Hepatocyte (in vitro differentiated cells): ENCODE data around the gene DHX35. TPM values are rescaled to one million over a fixed set of nuclear protein-coding genes. Genes with fewer than 3 reads are reported as not detected.

Experiments
- DNase-seq: peaks from one replicate; pipeline ENCODE4 v3.0.0-alpha.2; 2016; ENCODE audit warnings: low spot score
- H2AFZ ChIP-seq: fragments of 200-600 bp; sonication (generic); 2 replicates; pipeline ENCODE4 v1.6.0; 2016; ENCODE audit warnings: antibody characterized with exemption, mild to moderate bottlenecking
- H3K27ac ChIP-seq: fragments of 200-600 bp; sonication (generic); 2 replicates; pipeline ENCODE4 v1.5.1; 2016; ENCODE audit warnings: mild to moderate bottlenecking
- H3K27me3 ChIP-seq: fragments of 200-600 bp; sonication (generic); 2 replicates; pipeline ENCODE4 v1.6.1; 2016
- H3K36me3 ChIP-seq: fragments of 200-600 bp; sonication (generic); replicated peaks from 2 replicates; pipeline ENCODE4 v1.5.1; 2016; ENCODE audit warnings: low read depth; ENCODE audit not compliant: insufficient read depth
- H3K4me1 ChIP-seq: fragments of 200-600 bp; sonication (generic); 2 replicates; pipeline ENCODE4 v1.5.1; 2016; ENCODE audit warnings: mild to moderate bottlenecking, moderate library complexity; ENCODE audit not compliant: insufficient read depth
- H3K4me2 ChIP-seq: fragments of 200-600 bp; sonication (generic); 2 replicates; pipeline ENCODE4 v1.6.0; 2016
- H3K4me3 ChIP-seq: fragments of 200-600 bp; sonication (generic); 2 replicates; pipeline ENCODE4 v1.5.1; 2016; ENCODE audit warnings: mild to moderate bottlenecking
- H3K79me2 ChIP-seq: fragments of 200-600 bp; sonication (generic); 2 replicates; pipeline ENCODE4 v1.6.0; 2017; ENCODE audit warnings: mild to moderate bottlenecking
- H3K9me2 ChIP-seq: fragments of 200-600 bp; sonication (generic); replicated peaks from 2 replicates; pipeline ENCODE4 v1.6.0; 2017; ENCODE audit warnings: mild to moderate bottlenecking; ENCODE audit not compliant: insufficient read depth
- H3K9me3 ChIP-seq: fragments of 200-600 bp; sonication (generic); 2 replicates; pipeline ENCODE4 v1.5.1; 2016; ENCODE audit warnings: low read depth, mild to moderate bottlenecking
- H4K20me1 ChIP-seq: fragments of 200-600 bp; sonication (generic); 2 replicates; pipeline ENCODE4 v1.6.0; 2016; ENCODE audit warnings: mild to moderate bottlenecking; ENCODE audit not compliant: insufficient read depth, poor library complexity, severe bottlenecking
- CTCF ChIP-seq: fragments of 200-600 bp; sonication (generic); IDR thresholded peaks from 2 replicates; pipeline ENCODE4 v1.5.1; 2016; ENCODE audit warnings: antibody characterized with exemption, mild to moderate bottlenecking; ENCODE audit not compliant: poor library complexity
- EZH2 ChIP-seq: fragments of 200-600 bp; sonication (generic); IDR thresholded peaks from 2 replicates; pipeline ENCODE4 v1.6.1; 2016; ENCODE audit warnings: antibody characterized with exemption, mild to moderate bottlenecking, borderline replicate concordance
- EZH2phosphoT487 ChIP-seq: fragments of 200-600 bp; sonication (generic); IDR thresholded peaks from one replicate; pipeline ENCODE4 v1.6.1; 2018; ENCODE audit warnings: antibody characterized with exemption, mild to moderate bottlenecking, low read depth, moderate library complexity; ENCODE audit not compliant: unreplicated experiment, severe bottlenecking
- WGBS: methylation state at CpG from one replicate; pipeline ENCODE4 v1.1.6; 2016; ENCODE audit warnings: low lambda C conversion rate; ENCODE audit errors: missing lambda C conversion rate; 5-methylcytosine and 5-hydroxymethylcytosine counted together
- polyA plus RNA-seq: library from polyadenylated mRNA; unstranded; fragments of >200 nt; fragmentation: Nextera tagmentation; extraction: Ambion mirVana; gene quantifications from 2 replicates; pipeline ENCODE4 v1.2.1, GENCODE V29; 2016
- total RNA-seq: library from RNA; depleted of rRNA; stranded (reverse); fragments of >200 nt; gene quantifications from 2 replicates; pipeline ENCODE4 v1.2.3, GENCODE V29; 2014

DHX35 gene
- total and polyA plus RNA-seq, 2 experiments from 2014 or later, result 4.4 to 10.6 TPM

GRCh38 chr20:39057143-39057542 is 95.0 kb downstream of the DHX35 start:
- no peaks in the 10 kb centered on the region for H3K9me2 ChIP-seq
- H4K20me1 ChIP-seq, result no peaks in the 10 kb centered on the region
- H3K4me2 ChIP-seq, result no peak overlapping the region
- no peaks in the 10 kb centered on the region for H3K36me3 ChIP-seq
- 57% methylated on average over 7 of the region's 7 CpGs for WGBS
- H3K27me3 ChIP-seq, result peaks cover 4% of the 10 kb centered on the region
- no peaks in the 10 kb centered on the region for H3K79me2 ChIP-seq
- DNase-seq, result no peak
- no peak overlapping the region for H3K4me3 ChIP-seq
- no peak overlapping the region for H2AFZ ChIP-seq
- H3K9me3 ChIP-seq, result no peaks in the 10 kb centered on the region
- TF ChIP-seq CTCF (no peak), EZH2 (no peak), EZH2phosphoT487 (no peak)
- no peaks in the 10 kb centered on the region for H3K4me1 ChIP-seq
- no peak overlapping the region for H3K27ac ChIP-seq

GRCh38 chr20:39057911-39058310 is 95.8 kb downstream of the DHX35 start:
- no peak for TF ChIP-seq EZH2
- Histone ChIP-seq H2AFZ (no peak overlapping the region), H3K4me1 (no peaks in the 10 kb centered on the region), H4K20me1 (no peaks in the 10 kb centered on the region), H3K9me3 (no peaks in the 10 kb centered on the region), H3K4me3 (no peak overlapping the region), H3K36me3 (no peaks in the 10 kb centered on the region), H3K27me3 (peaks cover 6% of the 10 kb centered on the region), H3K79me2 (no peaks in the 10 kb centered on the region), H3K9me2 (no peaks in the 10 kb centered on the region), H3K4me2 (no peak overlapping the region), H3K27ac (no peak overlapping the region)
- 92% methylated on average over 4 of the region's 4 CpGs for WGBS
- no peak for DNase-seq

GRCh38 chr20:39059036-39059435 is 96.9 kb downstream of the DHX35 start:
- Histone ChIP-seq H3K27ac (no peak overlapping the region), H3K4me2 (no peak overlapping the region), H2AFZ (no peak overlapping the region), H3K36me3 (no peaks in the 10 kb centered on the region), H3K4me1 (no peaks in the 10 kb centered on the region), H3K79me2 (no peaks in the 10 kb centered on the region), H4K20me1 (no peaks in the 10 kb centered on the region), H3K27me3 (peaks cover 6% of the 10 kb centered on the region), H3K4me3 (no peak overlapping the region), H3K9me2 (no peaks in the 10 kb centered on the region), H3K9me3 (no peaks in the 10 kb centered on the region)
- DNase-seq, result no peak
- 88% methylated on average over 9 of the region's 9 CpGs for WGBS
- no peak for TF ChIP-seq CTCF
- no peak for TF ChIP-seq EZH2phosphoT487
- TF ChIP-seq EZH2, result no peak

GRCh38 chr20:39066471-39067242 is 104.5 kb downstream of the DHX35 start:
- Histone ChIP-seq H3K4me2 (no peak overlapping the region), H3K27ac (no peak overlapping the region), H3K9me3 (no peaks in the 10 kb centered on the region), H3K9me2 (no peaks in the 10 kb centered on the region), H2AFZ (no peak overlapping the region), H3K79me2 (no peaks in the 10 kb centered on the region), H3K27me3 (peaks cover 6% of the 10 kb centered on the region), H4K20me1 (no peaks in the 10 kb centered on the region), H3K4me3 (no peak overlapping the region), H3K4me1 (no peaks in the 10 kb centered on the region), H3K36me3 (no peaks in the 10 kb centered on the region)
- 40% methylated on average over 14 of the region's 14 CpGs for WGBS
- DNase-seq, result no peak
- TF ChIP-seq EZH2, result no peak
- TF ChIP-seq EZH2phosphoT487, result no peak
- TF ChIP-seq CTCF, result no peak
